ENCODE results near the gene ANTXR1.

DNA sequence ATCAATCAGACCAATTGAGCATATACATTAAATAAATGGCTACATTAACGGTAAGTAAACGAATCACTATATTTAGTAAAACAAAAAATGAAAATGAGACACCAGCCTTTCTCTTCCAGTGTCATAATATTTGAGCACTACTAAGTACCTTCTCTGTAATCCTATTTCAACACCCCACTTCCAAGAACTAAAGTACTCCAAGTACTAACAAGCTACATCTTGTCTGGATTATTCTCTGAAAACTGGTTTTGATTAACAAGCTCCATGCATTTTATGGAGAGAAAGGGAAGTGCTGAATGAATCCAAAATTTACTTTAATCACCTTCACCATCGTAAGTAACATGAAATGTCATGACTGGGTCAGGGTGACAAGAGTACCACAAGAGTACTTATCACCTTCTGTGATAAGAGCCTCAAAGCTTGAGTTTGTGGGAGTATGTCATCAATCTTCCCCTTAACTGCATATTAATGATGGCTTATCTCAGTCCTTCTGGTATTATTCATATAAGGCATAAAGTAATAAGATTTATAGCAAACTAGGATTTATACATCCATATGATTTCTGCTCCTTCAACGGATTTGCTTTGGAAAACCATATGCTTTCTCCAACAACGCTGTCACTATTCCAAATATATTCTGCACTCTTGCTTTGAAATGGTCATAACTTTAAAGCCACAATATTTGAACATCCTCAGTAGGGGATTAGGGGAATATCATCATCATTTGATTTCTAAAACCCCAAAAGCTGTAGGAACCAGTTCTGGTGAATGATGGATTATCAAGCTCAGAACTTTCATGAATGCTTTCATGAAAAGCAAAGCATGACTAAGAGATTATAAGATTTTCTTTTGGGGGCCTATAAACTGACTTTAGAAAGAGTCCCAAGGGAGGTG is 127.0 kb downstream of the ANTXR1 start:
- TF ChIP-seq, protein P1, sequence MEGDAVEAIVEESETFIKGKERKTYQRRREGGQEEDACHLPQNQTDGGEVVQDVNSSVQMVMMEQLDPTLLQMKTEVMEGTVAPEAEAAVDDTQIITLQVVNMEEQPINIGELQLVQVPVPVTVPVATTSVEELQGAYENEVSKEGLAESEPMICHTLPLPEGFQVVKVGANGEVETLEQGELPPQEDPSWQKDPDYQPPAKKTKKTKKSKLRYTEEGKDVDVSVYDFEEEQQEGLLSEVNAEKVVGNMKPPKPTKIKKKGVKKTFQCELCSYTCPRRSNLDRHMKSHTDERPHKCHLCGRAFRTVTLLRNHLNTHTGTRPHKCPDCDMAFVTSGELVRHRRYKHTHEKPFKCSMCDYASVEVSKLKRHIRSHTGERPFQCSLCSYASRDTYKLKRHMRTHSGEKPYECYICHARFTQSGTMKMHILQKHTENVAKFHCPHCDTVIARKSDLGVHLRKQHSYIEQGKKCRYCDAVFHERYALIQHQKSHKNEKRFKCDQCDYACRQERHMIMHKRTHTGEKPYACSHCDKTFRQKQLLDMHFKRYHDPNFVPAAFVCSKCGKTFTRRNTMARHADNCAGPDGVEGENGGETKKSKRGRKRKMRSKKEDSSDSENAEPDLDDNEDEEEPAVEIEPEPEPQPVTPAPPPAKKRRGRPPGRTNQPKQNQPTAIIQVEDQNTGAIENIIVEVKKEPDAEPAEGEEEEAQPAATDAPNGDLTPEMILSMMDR (IDR thresholded peaks at IDR 0.05; ENCODE audit: poor library complexity) = no peak
- TF ChIP-seq EZH2 (IDR thresholded peaks at IDR 0.05; ENCODE audit: borderline replicate concordance) (no peak), EZH2phosphoT487 (IDR thresholded peaks at IDR 0.05; ENCODE audit: low read depth, severe bottlenecking, unreplicated experiment) (no peak)

All from hepatocyte (in vitro differentiated cells).